Tibial nerve (tissue), 3 donors: ENCODE measurements around the gene PTPRG.

ENCODE experiments used
- POLR2A ChIP-seq, 2 donors: fragments of 450-650 bp; IDR thresholded peaks; one replicate each; pipeline ENCODE4 v1.6.1; 2017; ENCODE audit warnings: antibody characterized with exemption in 2 of 2, mild to moderate bottlenecking in 2 of 2, moderate library complexity in 2 of 2
- TF ChIP-seq, protein P1 (sequence below), 5 experiments: fragments of 200-600 bp in 3 of 5; fragments of 450-650 bp in 2 of 5; sonication (generic) in 3 of 5; IDR thresholded peaks; one replicate each; pipeline ENCODE4 v1.5.1; 2016 to 2019; ENCODE audit warnings: antibody characterized with exemption in 5 of 5, mild to moderate bottlenecking in 3 of 5, moderate library complexity in 2 of 5

DNA sequence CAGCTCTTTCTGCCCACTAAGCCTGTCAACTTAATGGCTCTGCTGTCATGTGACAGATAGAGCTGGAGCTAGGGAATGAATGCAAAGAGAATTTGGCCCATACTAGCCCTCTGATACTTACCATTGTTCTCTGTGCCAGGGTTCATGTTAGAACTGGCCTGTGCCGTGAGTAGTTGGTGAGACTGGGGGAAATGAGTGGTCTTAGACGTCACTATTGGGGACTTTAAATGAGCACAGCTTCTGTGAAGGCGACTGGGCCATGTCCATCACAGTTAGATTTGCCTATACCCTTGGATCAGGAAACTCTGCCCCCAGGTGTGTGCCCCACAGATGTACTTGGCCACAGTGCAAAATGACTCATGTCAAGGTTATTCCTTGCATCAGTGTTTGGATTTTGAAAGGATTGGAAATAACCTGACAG is 124.9 kb downstream of the PTPRG start:
- TF ChIP-seq, protein P1, sequence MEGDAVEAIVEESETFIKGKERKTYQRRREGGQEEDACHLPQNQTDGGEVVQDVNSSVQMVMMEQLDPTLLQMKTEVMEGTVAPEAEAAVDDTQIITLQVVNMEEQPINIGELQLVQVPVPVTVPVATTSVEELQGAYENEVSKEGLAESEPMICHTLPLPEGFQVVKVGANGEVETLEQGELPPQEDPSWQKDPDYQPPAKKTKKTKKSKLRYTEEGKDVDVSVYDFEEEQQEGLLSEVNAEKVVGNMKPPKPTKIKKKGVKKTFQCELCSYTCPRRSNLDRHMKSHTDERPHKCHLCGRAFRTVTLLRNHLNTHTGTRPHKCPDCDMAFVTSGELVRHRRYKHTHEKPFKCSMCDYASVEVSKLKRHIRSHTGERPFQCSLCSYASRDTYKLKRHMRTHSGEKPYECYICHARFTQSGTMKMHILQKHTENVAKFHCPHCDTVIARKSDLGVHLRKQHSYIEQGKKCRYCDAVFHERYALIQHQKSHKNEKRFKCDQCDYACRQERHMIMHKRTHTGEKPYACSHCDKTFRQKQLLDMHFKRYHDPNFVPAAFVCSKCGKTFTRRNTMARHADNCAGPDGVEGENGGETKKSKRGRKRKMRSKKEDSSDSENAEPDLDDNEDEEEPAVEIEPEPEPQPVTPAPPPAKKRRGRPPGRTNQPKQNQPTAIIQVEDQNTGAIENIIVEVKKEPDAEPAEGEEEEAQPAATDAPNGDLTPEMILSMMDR (IDR thresholded peaks at IDR 0.05): no peak
- no peak for TF ChIP-seq POLR2A (IDR thresholded peaks at IDR 0.05)
